ENCODE measurements around the gene ZNF544. TPM values are rescaled to one million over a fixed set of nuclear protein-coding genes. Genes with fewer than 3 reads are reported as not detected.
"Not testable (repeated sequence)": the region's sequence is repeated elsewhere in the genome, so short reads cannot be mapped to it uniquely, and the experiment has no call there.

Gene ZNF544
- total and polyA plus RNA-seq, 9 donors, result 16.8 to 39.8 (median 33.0) TPM

DNA sequence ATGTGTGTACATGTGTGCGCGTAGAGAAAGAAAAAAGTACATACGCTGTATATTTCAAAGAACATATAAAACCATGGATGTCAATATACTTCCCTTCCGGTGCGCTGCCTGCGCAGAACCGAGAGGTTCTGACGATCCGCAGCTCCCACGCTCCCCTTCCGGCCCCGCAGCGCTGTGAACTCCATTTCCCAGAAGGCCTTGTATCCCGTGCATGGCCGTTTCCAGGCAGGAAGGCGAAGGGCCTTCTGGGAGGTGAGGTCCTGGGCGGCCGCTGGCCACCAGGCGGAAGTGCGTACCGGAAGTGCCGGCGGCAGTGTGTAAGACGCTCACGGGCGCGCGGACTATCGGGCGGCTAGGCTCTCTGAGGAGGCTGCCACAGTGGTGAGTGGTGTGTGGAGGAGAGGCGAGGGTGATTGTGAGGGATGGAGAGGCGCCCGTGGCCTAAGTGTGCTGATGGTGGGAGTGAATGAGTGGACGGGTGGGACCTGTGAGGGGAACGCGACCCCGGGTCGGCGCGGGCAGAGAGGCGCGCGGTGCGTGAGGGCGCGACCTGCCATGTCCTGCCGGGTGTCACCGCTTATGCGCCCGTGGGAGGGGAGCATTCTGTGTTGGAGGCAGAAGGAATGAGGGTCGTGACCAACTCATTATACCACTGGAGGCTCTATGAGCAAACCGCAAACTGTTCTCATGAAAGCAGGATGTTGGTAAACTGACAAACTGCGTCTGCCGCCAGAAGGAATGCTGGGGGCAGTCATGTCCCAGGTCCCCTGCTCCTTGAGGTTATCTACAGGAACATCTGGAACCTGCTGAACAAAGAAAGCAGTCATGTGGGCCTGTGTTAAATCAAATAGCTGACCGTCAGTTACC lies 76.6 kb downstream of the ZNF544 start, which contains the start of gene ERVK3-1:
ERVK3-1 (plus strand) TSS at position 313 of the 867 bp plus-strand sequence. CDS start 6,792 bp downstream, outside the sequence.
- WGBS, 3 donors, result 0 to 1% (median 0%) methylated on average over 55 of the region's 55 CpGs
- Histone ChIP-seq H3K9me3 (no peaks in the 10 kb centered on the region), H3K27me3 (no peaks in the 10 kb centered on the region), H3K4me1 (ENCODE audit: insufficient read depth) (peaks cover 2% of the 10 kb centered on the region), H3K4me3 (peak within 1 kb of the TSS; percentile 89), H3K27ac (peak within 1 kb of the TSS in 1 of 2 donors; percentile 56), H3K36me3 (no peaks in the 10 kb centered on the region)
- intact Hi-C loops (cut with DNase I), result no loop called here
- DNase-seq, result peak; percentile 92 to 96 (median 93)
- TF ChIP-seq EP300 (IDR thresholded peaks at IDR 0.05) (peak; percentile 77), POLR2A (IDR thresholded peaks at IDR 0.05) (peak; percentile 85), CTCF (IDR thresholded peaks at IDR 0.05) (peak; percentile 27 to 77 (median 62))

GRCh38 chr19:58305932-58306323 lies 77.2 kb downstream of the ZNF544 start:
- no peaks in the 10 kb centered on the region for H3K9me3 ChIP-seq
- peak overlapping the region; percentile 89 for H3K4me3 ChIP-seq
- intact Hi-C loops (cut with DNase I), result no loop called here
- TF ChIP-seq EP300 (IDR thresholded peaks at IDR 0.05) (no peak), POLR2A (IDR thresholded peaks at IDR 0.05) (no peak), CTCF (IDR thresholded peaks at IDR 0.05) (no peak)
- DNase-seq, result no peak
- H3K4me1 ChIP-seq (ENCODE audit: insufficient read depth), result peaks cover 2% of the 10 kb centered on the region
- no peaks in the 10 kb centered on the region for H3K27me3 ChIP-seq
- 59 to 75% (median 68%) methylated on average over 12 of the region's 12 CpGs for WGBS, 3 donors
- H3K36me3 ChIP-seq, result no peaks in the 10 kb centered on the region
- H3K27ac ChIP-seq, result no peak overlapping the region

- intact Hi-C loops (cut with DNase I), result no loop called here
- Histone ChIP-seq H3K27me3 (no peaks in the 10 kb centered on the region), H3K4me1 (ENCODE audit: insufficient read depth) (peaks cover 2% of the 10 kb centered on the region), H3K27ac (no peak overlapping the region), H3K36me3 (no peaks in the 10 kb centered on the region), H3K9me3 (no peaks in the 10 kb centered on the region), H3K4me3 (no peak overlapping the region)
- no peak for TF ChIP-seq EP300 (IDR thresholded peaks at IDR 0.05)
- TF ChIP-seq POLR2A (IDR thresholded peaks at IDR 0.05), result no peak
- no peak for TF ChIP-seq CTCF (IDR thresholded peaks at IDR 0.05)
- DNase-seq, result no peak
- 91 to 97% (median 91%) methylated on average over 4 of the region's 4 CpGs for WGBS, 3 donors
Measured at GRCh38 chr19:58307736-58308135, 79.0 kb downstream of the ZNF544 start.

GRCh38 chr19:58310685-58311084 lies 82.0 kb downstream of the ZNF544 start:
- H3K4me3 ChIP-seq; H3K36me3 ChIP-seq; H3K4me1 ChIP-seq (ENCODE audit: insufficient read depth); H3K27me3 ChIP-seq; H3K27ac ChIP-seq; intact Hi-C loops (cut with DNase I); H3K9me3 ChIP-seq: not testable (repeated sequence)
- peak in 1 of 5 donors; percentile 52 for DNase-seq
- 60 to 69% (median 62%) methylated on average over 13 of the region's 13 CpGs for WGBS, 3 donors
- TF ChIP-seq CTCF (IDR thresholded peaks at IDR 0.05), result peak in 1 of 3 donors; percentile 11
